NCI-H748 (cell line): Measurements from ENCODE around the gene KRTAP1-1.
"Not testable (repeated sequence)": the region's sequence is repeated elsewhere in the genome, so short reads cannot be mapped to it uniquely, and the experiment has no call there.

ENCODE experiments used
- DNase-seq: peaks from one replicate; lab custom pipeline; 2025; ENCODE audit not compliant: unreplicated experiment; lab: John Stamatoyannopoulos, UW

Gene KRTAP1-1, protein sequence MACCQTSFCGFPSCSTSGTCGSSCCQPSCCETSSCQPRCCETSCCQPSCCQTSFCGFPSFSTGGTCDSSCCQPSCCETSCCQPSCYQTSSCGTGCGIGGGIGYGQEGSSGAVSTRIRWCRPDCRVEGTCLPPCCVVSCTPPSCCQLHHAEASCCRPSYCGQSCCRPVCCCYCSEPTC

DNA sequence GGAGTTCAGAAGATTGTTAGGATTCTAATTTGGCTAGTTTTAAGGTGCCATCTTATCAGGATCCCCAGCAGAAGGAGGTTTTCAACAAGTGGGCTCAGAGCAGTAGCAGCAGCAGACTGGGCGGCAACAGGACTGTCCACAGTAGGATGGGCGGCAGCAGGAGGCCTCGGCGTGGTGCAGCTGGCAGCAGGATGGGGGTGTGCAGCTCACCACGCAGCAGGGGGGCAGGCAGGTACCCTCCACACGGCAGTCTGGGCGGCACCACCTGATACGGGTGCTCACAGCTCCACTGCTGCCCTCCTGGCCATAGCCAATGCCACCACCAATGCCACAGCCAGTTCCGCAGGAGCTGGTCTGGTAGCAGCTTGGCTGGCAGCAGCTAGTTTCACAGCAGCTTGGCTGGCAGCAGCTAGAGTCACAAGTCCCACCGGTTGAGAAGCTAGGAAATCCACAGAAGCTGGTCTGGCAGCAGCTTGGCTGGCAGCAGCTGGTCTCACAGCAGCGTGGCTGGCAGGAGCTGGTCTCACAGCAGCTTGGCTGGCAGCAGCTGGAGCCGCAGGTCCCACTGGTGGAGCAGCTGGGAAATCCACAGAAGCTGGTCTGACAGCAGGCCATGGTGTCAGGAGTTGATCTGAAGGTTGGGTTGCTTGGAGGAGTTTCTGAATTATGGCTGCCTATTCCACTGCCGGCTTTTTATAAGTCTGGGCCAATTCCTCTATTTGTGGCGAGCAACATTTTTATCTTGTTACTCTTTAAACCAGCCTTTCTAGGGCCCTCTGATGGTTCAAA is at the start of gene KRTAP1-1:
Gene KRTAP1-1 (minus strand): TSS at position 668 of the 789 bp plus-strand sequence. CDS start 53 bp downstream, at position 615.
- DNase-seq = peak; percentile 41

GRCh38 chr17:41088760-41089352 is 47.6 kb upstream of the KRTAP1-1 start:
- not testable (repeated sequence) for DNase-seq

- peak; percentile 39 for DNase-seq
These were observed 43.0 kb upstream of the KRTAP1-1 start, which contains the start of gene KRTAP4-7 for GRCh38 chr17:41084100-41084856. TSS of gene KRTAP4-7 (plus strand) at chr17:41084150. CDS start at chr17:41084207, 57 bp downstream.

DNA sequence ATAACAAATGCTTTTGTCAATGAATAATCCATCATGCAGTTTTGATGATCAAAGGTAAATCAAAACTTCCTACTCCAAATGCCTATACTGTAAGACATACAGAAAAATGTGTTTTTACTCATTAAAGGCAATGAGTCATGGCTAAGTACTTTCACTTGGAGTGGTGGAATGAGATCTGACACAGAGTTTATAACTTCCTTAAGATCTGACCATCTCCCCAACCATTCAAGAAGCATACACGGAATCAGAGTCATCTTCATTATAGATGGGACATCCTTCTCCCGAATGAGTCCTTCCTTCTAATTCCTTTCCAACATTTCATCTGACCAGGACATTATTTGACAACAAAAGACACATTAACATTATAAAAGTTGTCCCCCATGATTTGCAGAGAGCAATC is 42.2 kb upstream of the KRTAP1-1 start:
- not testable (repeated sequence) for DNase-seq

GRCh38 chr17:41082626-41083025 is 41.4 kb upstream of the KRTAP1-1 start:
- peak; percentile 9 for DNase-seq

GRCh38 chr17:41076788-41077187 is 35.5 kb upstream of the KRTAP1-1 start:
- DNase-seq = no peak

DNA sequence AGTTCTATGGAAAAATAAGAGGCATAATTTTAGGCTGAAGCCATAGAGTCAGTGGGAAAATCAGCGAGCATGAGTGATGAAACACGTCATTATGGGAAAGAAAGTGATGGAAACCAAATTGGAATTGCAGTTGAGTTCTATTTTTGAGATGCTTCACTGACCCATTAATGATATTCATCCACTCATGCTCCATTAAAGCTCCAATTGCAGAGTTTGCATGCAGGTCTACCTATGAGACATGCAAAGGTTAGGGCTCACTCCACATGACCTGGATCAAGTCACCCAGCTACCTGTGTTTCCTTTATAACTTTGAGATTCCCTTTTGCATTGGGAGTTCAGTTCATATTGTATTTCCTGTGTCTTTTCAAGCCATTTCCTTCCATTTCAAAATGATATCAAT is 32.4 kb upstream of the KRTAP1-1 start:
- DNase-seq = no peak

DNA sequence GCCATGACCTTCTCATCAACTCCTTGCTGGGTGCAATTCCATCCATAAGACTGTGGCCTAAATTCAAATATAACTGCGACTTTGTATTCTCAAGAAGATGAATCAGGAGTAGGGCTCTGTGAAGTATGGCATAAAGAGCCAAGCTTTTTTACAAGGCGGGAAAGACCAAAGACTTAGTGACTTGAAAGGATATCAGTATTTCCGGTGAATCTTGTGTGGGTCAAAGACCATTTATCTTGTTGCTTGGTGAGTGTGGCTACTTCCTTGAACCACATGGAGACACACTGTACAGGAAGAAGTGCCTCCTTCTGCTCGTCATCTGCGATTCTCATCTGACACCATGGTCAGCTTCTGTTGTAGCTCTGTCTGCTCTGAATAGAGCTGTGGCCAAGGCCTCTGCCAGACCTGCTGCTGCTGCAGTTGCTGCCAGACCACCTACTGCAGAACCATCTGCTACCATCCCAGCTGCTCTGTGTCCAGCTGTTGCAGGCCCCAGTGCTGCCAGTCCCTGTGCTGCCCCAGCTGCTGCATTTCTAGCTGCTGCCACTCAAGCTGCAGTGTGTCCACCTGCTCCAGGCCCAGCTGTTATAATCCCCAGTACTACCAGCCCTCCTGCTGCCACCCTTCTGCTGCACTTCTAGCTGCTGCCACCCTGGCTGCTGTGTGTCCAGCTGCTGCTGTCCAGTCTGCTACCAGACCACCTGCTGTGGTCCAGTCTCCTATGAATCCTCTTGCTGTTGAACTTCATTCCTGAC is 30.5 kb upstream of the KRTAP1-1 start:
- DNase-seq = peak; percentile 51

DNA sequence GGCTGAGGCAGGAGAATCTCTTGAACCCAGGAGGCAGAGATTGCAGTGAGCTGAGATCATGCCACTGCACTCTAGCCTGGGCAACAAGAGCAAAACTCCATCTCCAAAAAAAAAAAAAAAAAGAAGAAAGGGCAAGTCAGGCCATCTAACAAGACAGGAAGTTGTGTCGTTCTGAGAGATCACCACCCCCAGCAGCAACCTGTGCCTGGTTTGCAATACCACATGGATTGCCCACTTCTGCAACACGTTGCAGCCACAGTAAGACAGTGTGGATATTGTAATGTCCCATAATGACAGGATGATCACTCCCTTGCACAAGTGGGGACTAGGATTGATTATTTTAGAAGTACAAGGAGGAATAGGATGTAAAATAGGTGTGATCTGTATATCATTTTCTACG is 27.8 kb upstream of the KRTAP1-1 start:
- no peak for DNase-seq

- DNase-seq = no peak
These were observed 26.0 kb upstream of the KRTAP1-1 start for GRCh38 chr17:41067281-41067680.

DNA sequence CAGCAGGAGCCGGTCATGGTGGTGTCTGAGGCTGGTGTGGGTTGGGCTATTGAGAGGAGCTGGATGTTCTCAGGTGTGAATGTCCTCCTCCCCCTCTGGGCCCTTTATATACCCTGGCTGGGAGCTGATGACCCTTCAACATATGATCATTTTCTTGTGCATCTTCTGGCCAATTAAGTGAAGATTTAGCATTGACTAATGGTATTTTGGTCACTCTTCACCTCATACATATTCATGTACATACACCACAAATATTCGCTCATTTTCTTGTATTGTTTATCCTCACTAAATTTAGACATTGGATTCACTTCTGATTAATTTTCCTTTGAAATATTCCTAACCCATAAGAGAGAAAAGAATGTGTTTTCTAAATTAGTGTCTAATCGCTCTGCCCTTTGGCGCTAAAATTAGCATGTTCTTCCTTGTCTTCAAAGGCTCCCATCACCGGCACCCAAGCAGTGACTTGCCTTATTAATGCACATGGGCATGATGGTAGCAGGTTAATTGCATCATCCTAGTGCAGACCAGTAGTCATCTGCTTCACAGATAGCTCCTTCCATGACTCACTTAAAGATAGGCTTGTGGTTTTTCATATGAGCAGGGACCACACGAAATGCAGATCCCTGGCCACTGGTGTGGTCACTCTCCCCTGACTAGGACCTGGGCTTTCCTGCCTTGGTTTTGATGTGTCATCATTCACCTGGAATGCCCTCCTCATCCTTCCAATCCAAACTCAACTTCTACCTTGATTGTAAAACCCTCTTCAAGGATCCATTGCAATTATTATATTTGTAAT is 24.8 kb upstream of the KRTAP1-1 start, which contains the start of gene KRTAP2-4:
Gene KRTAP2-4 (minus strand): TSS at position 51 of the 796 bp plus-strand sequence. CDS start 34 bp downstream, at position 17.
- no peak for DNase-seq

GRCh38 chr17:41065016-41065689 is 23.9 kb upstream of the KRTAP1-1 start:
- not testable (repeated sequence) for DNase-seq

DNA sequence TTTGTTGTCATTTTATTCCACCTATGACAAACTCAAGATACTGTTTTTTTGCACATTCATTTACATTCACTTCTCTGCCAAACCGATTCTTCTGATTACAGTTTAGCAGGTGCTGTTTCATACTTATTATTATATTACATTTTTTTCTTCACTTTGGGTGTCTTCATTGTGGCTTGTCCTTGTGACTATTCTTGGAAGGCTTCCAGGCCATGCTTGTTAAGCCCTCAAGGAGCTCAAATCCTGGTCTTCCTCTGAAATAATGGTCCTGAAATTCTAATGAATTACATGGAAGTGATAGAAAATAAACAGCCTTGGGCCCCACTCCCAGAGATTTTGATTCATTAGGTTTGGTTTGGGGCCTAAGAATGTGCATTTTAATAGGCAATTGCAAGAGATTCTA is 23.1 kb upstream of the KRTAP1-1 start:
- no peak for DNase-seq

DNA sequence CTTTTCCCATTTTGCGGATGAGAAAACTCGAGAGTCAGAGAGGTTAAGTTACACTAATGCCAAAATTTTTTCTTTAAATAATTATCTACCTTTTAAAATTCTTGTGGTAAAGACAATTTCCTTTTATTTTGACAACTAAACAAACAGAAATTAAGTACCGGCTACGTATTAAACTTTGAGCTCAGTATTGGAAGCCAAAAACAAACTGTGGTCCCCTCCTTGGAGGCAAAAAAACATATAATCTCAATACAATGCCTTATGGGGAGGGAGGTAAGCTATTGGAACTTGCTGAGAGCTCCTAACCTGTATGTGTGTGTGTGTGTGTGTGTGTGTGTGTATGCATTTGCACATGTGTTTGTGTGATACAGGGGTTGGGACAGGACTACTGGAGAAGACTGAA is 22.2 kb upstream of the KRTAP1-1 start:
- DNase-seq = no peak

GRCh38 chr17:41061964-41062363 is 20.7 kb upstream of the KRTAP1-1 start:
- no peak for DNase-seq

- DNase-seq = no peak
These were observed 18.9 kb upstream of the KRTAP1-1 start, which contains the start of gene KRTAP2-3 for GRCh38 chr17:41060052-41060604. TSS of gene KRTAP2-3 (minus strand) at chr17:41060114. CDS start at chr17:41060050, 64 bp downstream.

DNA sequence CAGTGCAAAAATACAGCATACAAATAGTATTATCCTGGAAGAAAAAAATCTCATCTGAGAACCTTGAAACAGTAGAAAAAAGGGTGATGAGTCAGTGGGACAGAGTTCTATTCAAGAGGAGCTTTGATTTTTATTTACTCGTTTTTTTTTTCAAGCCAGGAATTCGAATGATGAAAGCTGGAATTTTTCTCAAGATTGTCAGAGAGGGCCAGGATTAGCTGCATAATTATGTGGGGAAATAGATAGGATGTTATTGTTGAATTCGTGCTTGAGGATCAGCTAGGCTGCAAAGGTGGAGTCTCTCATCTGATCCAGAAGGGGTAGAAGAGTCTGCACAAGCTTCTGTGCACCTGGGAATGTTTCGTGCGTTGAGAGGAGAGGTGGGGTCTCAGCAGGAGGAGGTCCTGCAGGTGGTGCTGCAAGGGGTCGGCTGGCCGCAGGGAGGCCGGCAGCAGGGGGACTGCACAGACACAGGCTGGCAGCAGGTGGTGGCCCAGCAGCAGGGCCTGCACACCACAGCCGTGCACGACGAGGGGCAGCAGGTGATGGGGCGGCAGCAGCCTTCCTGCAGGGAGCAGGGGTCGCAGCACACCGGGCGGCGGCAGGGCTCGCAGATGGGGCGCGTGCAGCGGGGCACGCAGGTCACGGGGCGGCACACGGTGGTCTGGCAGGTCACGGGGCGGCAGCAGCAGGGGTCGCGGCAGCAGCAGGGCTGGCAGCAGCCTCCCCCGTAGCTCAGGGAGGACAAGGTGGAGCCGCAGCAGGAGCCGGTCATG is 18.2 kb upstream of the KRTAP1-1 start:
- DNase-seq = not testable (repeated sequence)

GRCh38 chr17:41058741-41059140 is 17.5 kb upstream of the KRTAP1-1 start:
- no peak for DNase-seq
